T1000 (cell line): Measurements from ENCODE around the gene PLAAT3.
"Not testable (repeated sequence)": the region's sequence is repeated elsewhere in the genome, so short reads cannot be mapped to it uniquely, and the experiment has no call there.

Experiments
- DNase-seq: peaks from one replicate; lab custom pipeline; 2025; ENCODE audit warnings: mixed read lengths; lab: John Stamatoyannopoulos, UW

PLAAT3 gene

GRCh38 chr11:63567044-63567840 lies 47.0 kb downstream of the PLAAT3 start:
- DNase-seq, result peak; percentile 60

DNA sequence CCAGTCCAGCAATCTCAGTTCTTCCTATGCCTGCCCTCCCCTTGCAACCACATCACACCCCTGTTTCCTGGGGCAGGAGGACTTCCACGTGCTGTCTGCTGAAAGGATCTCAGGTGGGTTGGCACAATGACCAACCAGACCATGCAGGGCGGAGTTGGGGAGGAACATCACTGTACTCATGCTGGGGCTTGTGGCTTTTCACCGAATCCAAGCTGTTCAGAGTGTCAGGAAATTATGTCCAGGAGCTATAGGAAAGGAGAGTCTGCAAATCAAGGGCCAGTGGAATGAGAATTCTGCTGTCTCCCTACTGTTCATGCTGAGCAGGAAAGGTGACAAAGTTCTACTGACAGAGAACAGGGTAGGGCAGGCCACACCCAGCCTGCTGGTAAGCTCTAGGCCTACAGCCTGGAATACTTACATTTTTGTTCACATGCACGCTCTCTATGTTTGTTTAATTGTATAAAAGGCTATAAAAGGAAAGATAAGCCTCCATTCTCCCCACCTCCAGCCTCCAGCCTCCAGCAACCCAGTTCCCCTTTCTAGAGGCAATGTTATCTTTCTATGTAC lies 49.4 kb downstream of the PLAAT3 start:
- DNase-seq, result no peak

DNA sequence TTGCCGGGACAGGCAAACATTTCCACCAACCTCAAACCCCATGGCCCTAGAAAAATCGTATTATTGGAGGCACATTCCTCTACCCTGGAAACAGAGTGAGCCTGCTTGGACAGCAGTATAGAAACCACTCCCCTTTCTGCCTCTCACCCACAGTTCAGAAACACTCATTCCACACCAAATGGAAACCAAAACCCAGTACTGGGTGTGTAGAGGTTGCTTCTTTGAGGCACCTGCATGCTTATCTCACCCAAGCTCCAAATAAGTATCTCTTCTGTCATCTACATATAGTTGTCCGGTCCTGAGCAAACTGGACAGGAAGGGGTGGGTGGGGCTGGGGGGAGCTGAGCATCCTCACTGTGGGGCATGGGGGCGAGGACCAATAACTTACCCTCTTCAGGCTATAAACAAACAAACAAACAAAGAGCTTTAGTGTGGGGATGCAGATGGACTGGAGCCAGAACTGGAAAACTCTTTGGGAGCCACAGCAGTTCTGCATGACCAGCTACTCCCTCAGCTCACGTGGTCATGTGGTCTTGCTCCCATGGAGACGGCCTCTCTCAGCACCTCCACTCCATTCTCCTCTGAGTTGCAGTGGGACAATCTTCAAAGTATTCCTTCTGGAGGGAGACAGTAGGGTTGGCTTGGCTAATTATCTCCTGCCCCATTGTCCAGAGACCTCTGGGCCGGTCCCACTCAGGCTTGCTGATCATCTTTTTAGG lies 50.0 kb downstream of the PLAAT3 start:
- DNase-seq, result no peak

GRCh38 chr11:63563201-63564055 lies 50.8 kb downstream of the PLAAT3 start, which contains the start of gene PLAAT2:
Gene PLAAT2, minus strand, starts transcription at chr11:63563379. Its CDS starts 55 bp downstream, at chr11:63563324.
- DNase-seq, result no peak

- DNase-seq, result peak; percentile 5
Measured at GRCh38 chr11:63560506-63561180, 53.6 kb downstream of the PLAAT3 start.

- no peak for DNase-seq
Measured at GRCh38 chr11:63558459-63559157, 55.6 kb downstream of the PLAAT3 start.

DNA sequence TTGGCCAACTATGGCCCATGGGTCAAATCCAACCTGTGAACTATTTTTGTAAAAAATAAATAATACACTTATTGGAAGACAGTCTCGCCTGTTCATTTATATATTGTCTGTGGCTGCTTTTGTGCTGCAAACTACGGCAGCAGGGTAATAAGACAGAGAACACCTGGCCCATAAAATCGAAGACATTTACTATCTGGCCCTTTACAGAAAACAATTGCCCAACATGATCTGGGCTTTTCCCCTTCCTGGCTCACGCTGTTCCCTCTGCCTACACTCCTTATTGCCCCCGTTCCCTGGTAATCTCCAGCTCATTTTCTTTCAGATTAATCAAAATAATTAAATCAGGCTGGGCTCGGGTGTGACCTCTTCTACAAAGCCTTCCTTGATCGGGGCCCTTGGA lies 56.7 kb downstream of the PLAAT3 start:
- no peak for DNase-seq

GRCh38 chr11:63556404-63557013 lies 57.7 kb downstream of the PLAAT3 start:
- no peak for DNase-seq

DNA sequence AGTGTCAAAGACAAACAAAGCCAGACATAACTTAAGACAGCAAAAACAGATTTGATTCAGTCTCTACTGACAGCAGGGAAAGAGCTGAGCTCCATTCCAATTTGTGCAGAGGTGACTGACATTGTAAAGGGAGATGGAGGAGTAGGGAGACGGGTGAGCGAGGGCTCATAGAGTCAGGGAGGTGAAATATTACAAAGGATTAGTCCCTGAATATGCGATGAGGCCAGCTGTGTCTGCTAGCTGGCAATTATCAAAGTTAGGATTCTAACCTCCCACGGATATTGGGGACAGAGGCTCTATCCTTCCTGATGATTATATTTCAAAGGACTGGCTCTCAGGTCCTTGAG lies 59.4 kb downstream of the PLAAT3 start:
- DNase-seq, result no peak

GRCh38 chr11:63553759-63554158 lies 60.5 kb downstream of the PLAAT3 start:
- no peak for DNase-seq

GRCh38 chr11:63552921-63553320 lies 61.3 kb downstream of the PLAAT3 start:
- DNase-seq, result no peak

GRCh38 chr11:63551889-63552266 lies 62.4 kb downstream of the PLAAT3 start:
- DNase-seq, result no peak

GRCh38 chr11:63551091-63551888 lies 62.9 kb downstream of the PLAAT3 start:
- DNase-seq, result no peak

- DNase-seq, result not testable (repeated sequence)
Measured at GRCh38 chr11:63550156-63550700, 64.0 kb downstream of the PLAAT3 start.

DNA sequence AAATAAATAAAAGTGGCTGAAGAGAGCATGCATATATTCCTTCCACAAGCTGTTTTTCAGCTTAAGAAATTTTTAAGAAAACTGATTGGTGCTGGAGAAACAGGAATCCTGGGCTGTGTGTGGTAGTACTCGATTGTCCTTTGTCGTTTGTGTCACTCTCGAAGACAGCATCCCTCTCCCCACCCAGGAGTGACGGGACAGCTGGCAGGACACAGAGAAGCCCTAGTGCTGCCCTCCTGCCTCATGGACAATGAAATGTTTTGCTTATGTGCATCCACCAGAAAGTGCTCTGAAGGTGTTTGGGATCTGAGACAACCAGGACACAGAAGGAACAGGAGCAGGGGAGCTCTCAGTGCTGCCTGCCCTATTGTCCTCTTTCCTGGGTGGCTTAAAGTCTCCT lies 64.8 kb downstream of the PLAAT3 start:
- DNase-seq, result no peak

DNA sequence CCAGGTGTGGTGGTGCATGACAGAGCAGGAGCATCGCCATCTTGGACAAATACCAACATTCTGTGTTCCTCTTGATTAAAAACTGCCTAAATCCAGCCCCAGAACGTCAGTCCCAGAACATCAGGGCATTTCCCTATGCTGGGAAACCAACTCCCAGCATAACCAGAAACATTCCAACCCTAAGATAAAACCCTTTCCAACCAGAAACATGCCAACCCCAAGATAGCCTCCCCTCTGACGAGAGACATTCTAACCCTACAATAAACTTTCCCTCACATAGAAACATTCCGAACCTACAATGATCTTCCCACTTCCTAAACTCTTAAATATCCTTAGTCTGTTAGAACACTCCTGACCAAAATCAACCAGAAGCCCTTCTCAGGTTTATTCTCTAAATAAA lies 66.1 kb downstream of the PLAAT3 start:
- DNase-seq, result no peak

- no peak for DNase-seq
Measured at GRCh38 chr11:63547061-63547460, 67.2 kb downstream of the PLAAT3 start.

- no peak for DNase-seq
Measured at GRCh38 chr11:63543711-63544110, 70.5 kb downstream of the PLAAT3 start.

GRCh38 chr11:63542506-63542905 lies 71.7 kb downstream of the PLAAT3 start:
- DNase-seq, result not testable (repeated sequence)
